HepG2 (cell line): ENCODE measurements around the gene PHB1. TPM values are rescaled to one million over a fixed set of nuclear protein-coding genes. Genes with fewer than 3 reads are reported as not detected.

Source experiments
- ATRX ChIP-seq: sonication (generic); formaldehyde crosslinking; IDR thresholded peaks from 2 replicates; pipeline ENCODE4 v1.4.0; 2020; ENCODE audit warnings: missing genetic modification reagents, borderline replicate concordance
- CCDC6 ChIP-seq: sonication (generic); formaldehyde crosslinking; IDR thresholded peaks from 2 replicates; pipeline ENCODE4 v1.8.1; 2022; ENCODE audit warnings: mild to moderate bottlenecking, missing genetic modification reagents, moderate library complexity
- DNMT1 ChIP-seq: sonication (generic); formaldehyde crosslinking; IDR thresholded peaks from 2 replicates; pipeline ENCODE4 v1.5.1; 2020; ENCODE audit warnings: mild to moderate bottlenecking, missing genetic modification reagents
- FOXJ3 ChIP-seq: sonication (generic); formaldehyde crosslinking; IDR thresholded peaks from 2 replicates; pipeline ENCODE4 v1.4.0; 2020; ENCODE audit warnings: missing genetic modification reagents, mild to moderate bottlenecking, borderline replicate concordance
- HNRNPLL ChIP-seq: fragments of 200-400 bp; formaldehyde crosslinking; IDR thresholded peaks from 2 replicates; pipeline ENCODE4 v1.6.1; 2017; ENCODE audit warnings: mild to moderate bottlenecking, low read depth, low read length; ENCODE audit not compliant: poor library complexity, severe bottlenecking
- IRX3 ChIP-seq: sonication (generic); formaldehyde crosslinking; IDR thresholded peaks from 2 replicates; pipeline ENCODE4 v1.8.1; 2023; ENCODE audit warnings: mild to moderate bottlenecking, low read depth, missing genetic modification reagents, borderline replicate concordance
- RBFOX2 ChIP-seq: fragments of 200-400 bp; formaldehyde crosslinking; IDR thresholded peaks from 2 replicates; pipeline ENCODE4 v1.6.1; 2017; ENCODE audit warnings: low read depth, mild to moderate bottlenecking, low read length
- TAF15 ChIP-seq: fragments of 200-400 bp; formaldehyde crosslinking; IDR thresholded peaks from one replicate; pipeline ENCODE4 v1.6.1; 2018; ENCODE audit warnings: mild to moderate bottlenecking, low read depth, low read length; ENCODE audit not compliant: poor library complexity, severe bottlenecking
- TOPORS ChIP-seq: sonication (generic); formaldehyde crosslinking; IDR thresholded peaks from 2 replicates; pipeline ENCODE4 v1.8.0; 2023; ENCODE audit warnings: mild to moderate bottlenecking, missing genetic modification reagents
- U2AF2 ChIP-seq: fragments of 200-400 bp; formaldehyde crosslinking; IDR thresholded peaks from 2 replicates; pipeline ENCODE4 v1.6.1; 2017; ENCODE audit warnings: low read depth, mild to moderate bottlenecking, low read length
- YY1 ChIP-seq: IDR thresholded peaks from 2 replicates; pipeline ENCODE4 v1.6.1; 2011; ENCODE audit warnings: low read length, low read depth, moderate library complexity, mild to moderate bottlenecking; ENCODE audit not compliant: insufficient read depth, insufficient replicate concordance
- ZBTB38 ChIP-seq: sonication (generic); formaldehyde crosslinking; IDR thresholded peaks from 2 replicates; pipeline ENCODE4 v1.5.1; 2020; ENCODE audit warnings: mild to moderate bottlenecking, missing genetic modification reagents
- ZBTB7B ChIP-seq: sonication (generic); formaldehyde crosslinking; IDR thresholded peaks from 2 replicates; pipeline ENCODE4 v1.4.0; 2020; ENCODE audit warnings: missing genetic modification reagents
- ZKSCAN1 ChIP-seq: fragments of 150-350 bp; IDR thresholded peaks from 2 replicates; pipeline ENCODE4 v1.6.1; 2014; ENCODE audit warnings: low read length
- ZNF205 ChIP-seq: IDR thresholded peaks from 2 replicates; pipeline ENCODE4 v1.6.1; 2018; ENCODE audit warnings: missing biosample characterization, missing genetic modification reagents
- ZNF598 ChIP-seq: sonication (generic); formaldehyde crosslinking; IDR thresholded peaks from 2 replicates; pipeline ENCODE4 v1.5.1; 2020; ENCODE audit warnings: mild to moderate bottlenecking, missing genetic modification reagents, borderline replicate concordance
- ZNF616 ChIP-seq: sonication (generic); formaldehyde crosslinking; IDR thresholded peaks from 2 replicates; pipeline ENCODE4 v1.5.0; 2020; ENCODE audit warnings: low read depth, mild to moderate bottlenecking, missing genetic modification reagents
- ZNF703 ChIP-seq: sonication (generic); formaldehyde crosslinking; IDR thresholded peaks from 2 replicates; pipeline ENCODE4 v1.5.1; 2020; ENCODE audit warnings: missing genetic modification reagents, mild to moderate bottlenecking, moderate library complexity, borderline replicate concordance
- ZSCAN25 ChIP-seq: sonication (generic); formaldehyde crosslinking; IDR thresholded peaks from 2 replicates; pipeline ENCODE4 v1.8.0; 2022; ENCODE audit warnings: mild to moderate bottlenecking, missing genetic modification reagents
- ZSCAN29 ChIP-seq: sonication (generic); formaldehyde crosslinking; conservative IDR thresholded peaks from 2 replicates; pipeline ENCODE4 v1.4.0; 2020; ENCODE audit warnings: mild to moderate bottlenecking, missing genetic modification reagents
- polyA plus RNA-seq, 8 experiments: library from polyadenylated mRNA; depleted of rRNA in 3 of 8; stranded (reverse) in 7 of 8; unstranded in 1 of 8; fragments of >200 nt; fragmentation: Illumina TruSeq in 4 of 8; extraction: Trizol in 4 of 8; gene quantifications; 2 replicates each; pipeline versions ENCODE4 v1.2.1 to v1.2.3, GENCODE V29; 2011 to 2016; ENCODE audit warnings: low read depth in 4 of 8, missing spikeins in 1 of 8, mixed read lengths in 1 of 8; ENCODE audit not compliant: insufficient read depth in 1 of 8
- total RNA-seq, 5 experiments: library from RNA; depleted of rRNA; stranded (reverse); fragments of >200 nt; fragmentation: Illumina TruSeq; extraction: Trizol; gene quantifications; 2 replicates each; pipeline ENCODE4 v1.2.3, GENCODE V29; 2016; ENCODE audit warnings: low read depth in 1 of 5
- TF ChIP-seq, protein P1 (sequence below): sonication (generic); formaldehyde crosslinking; IDR thresholded peaks from 2 replicates; pipeline ENCODE4 v1.5.1; 2020; ENCODE audit warnings: mild to moderate bottlenecking, missing genetic modification reagents, borderline replicate concordance
- TF ChIP-seq, protein P2 (sequence below): sonication (generic); formaldehyde crosslinking; IDR thresholded peaks from 2 replicates; pipeline ENCODE4 v1.4.0; 2020; ENCODE audit warnings: mild to moderate bottlenecking, missing genetic modification reagents
- TF ChIP-seq, protein P3 (sequence below): sonication (generic); formaldehyde crosslinking; IDR thresholded peaks from 2 replicates; pipeline ENCODE4 v1.5.1; 2020; ENCODE audit warnings: mild to moderate bottlenecking, missing genetic modification reagents, moderate library complexity

The PHB1 gene
- total and polyA plus RNA-seq, 2 of the 13 experiments (the other 11 are each of a cell fraction or from before 2014, with no cell fraction given): 515 to 688 TPM

DNA sequence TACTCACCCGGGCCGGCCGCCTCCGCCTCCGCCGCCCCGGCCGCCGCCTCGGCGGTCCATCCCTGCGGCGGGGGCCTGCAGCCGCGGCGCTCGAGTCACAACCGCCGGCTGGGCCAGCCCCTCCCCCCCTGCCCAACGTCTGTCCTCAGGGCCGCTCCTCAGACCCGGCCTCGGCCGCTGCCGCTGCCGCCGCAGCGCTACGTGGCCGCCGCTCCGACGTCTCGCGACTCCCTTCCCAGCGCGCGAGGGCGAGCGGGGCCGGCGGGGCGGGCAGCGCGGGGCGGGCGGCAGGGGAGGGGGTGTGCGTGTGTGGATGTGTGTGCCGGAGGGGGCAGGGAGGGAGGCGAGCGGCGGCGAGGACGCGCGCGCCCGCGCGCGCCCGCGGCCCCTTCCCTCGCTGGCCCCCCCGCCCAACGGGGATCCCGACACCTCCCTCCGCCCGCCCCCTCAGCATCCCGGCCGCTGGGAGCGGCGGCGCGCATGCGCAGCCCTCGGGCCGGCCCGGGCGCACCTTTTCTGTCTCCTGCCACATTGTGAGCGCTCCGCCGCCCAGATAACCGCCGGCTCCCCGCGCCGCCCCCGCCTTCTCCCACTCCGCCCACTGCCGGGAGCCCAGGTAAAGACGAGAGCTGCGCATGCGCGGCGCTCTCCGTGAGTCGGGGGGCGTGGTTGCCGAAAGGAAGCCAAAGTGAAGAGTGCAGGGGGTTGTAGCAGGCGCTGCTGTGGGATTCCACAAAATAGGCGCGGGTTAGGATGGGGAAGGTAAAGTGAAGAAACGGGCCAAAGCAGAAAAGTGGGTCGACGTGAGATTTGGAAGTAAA is 52.6 kb downstream of the PHB1 start, which contains the start of gene ZNF652 (continued):
- no peak for TF ChIP-seq ZNF616 (CRISPR knock-in tag)
- TF ChIP-seq, protein P1, sequence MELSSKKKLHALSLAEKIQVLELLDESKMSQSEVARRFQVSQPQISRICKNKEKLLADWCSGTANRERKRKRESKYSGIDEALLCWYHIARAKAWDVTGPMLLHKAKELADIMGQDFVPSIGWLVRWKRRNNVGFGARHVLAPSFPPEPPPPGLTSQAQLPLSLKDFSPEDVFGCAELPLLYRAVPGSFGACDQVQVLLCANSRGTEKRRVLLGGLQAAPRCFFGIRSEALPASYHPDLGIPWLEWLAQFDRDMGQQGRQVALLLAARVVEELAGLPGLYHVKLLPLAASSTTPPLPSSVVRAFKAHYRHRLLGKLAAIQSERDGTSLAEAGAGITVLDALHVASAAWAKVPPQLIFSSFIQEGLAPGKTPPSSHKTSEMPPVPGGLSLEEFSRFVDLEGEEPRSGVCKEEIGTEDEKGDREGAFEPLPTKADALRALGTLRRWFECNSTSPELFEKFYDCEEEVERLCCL (CRISPR knock-in tag): no peak
- TF ChIP-seq ZNF703 (CRISPR knock-in tag): no peak
- TF ChIP-seq, protein P2, sequence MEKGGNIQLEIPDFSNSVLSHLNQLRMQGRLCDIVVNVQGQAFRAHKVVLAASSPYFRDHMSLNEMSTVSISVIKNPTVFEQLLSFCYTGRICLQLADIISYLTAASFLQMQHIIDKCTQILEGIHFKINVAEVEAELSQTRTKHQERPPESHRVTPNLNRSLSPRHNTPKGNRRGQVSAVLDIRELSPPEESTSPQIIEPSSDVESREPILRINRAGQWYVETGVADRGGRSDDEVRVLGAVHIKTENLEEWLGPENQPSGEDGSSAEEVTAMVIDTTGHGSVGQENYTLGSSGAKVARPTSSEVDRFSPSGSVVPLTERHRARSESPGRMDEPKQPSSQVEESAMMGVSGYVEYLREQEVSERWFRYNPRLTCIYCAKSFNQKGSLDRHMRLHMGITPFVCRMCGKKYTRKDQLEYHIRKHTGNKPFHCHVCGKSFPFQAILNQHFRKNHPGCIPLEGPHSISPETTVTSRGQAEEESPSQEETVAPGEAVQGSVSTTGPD (CRISPR knock-in tag): no peak
- no peak for TF ChIP-seq TOPORS
- no peak for TF ChIP-seq FOXJ3 (CRISPR knock-in tag)
- peak; percentile 42; the same call in 1 of the 2 replicates for TF ChIP-seq DNMT1 (CRISPR knock-in tag)
- TF ChIP-seq YY1: peak; percentile 58
- no peak for TF ChIP-seq CCDC6
- no peak; the same call in 1 of the 2 replicates for TF ChIP-seq IRX3
- TF ChIP-seq, protein P3, sequence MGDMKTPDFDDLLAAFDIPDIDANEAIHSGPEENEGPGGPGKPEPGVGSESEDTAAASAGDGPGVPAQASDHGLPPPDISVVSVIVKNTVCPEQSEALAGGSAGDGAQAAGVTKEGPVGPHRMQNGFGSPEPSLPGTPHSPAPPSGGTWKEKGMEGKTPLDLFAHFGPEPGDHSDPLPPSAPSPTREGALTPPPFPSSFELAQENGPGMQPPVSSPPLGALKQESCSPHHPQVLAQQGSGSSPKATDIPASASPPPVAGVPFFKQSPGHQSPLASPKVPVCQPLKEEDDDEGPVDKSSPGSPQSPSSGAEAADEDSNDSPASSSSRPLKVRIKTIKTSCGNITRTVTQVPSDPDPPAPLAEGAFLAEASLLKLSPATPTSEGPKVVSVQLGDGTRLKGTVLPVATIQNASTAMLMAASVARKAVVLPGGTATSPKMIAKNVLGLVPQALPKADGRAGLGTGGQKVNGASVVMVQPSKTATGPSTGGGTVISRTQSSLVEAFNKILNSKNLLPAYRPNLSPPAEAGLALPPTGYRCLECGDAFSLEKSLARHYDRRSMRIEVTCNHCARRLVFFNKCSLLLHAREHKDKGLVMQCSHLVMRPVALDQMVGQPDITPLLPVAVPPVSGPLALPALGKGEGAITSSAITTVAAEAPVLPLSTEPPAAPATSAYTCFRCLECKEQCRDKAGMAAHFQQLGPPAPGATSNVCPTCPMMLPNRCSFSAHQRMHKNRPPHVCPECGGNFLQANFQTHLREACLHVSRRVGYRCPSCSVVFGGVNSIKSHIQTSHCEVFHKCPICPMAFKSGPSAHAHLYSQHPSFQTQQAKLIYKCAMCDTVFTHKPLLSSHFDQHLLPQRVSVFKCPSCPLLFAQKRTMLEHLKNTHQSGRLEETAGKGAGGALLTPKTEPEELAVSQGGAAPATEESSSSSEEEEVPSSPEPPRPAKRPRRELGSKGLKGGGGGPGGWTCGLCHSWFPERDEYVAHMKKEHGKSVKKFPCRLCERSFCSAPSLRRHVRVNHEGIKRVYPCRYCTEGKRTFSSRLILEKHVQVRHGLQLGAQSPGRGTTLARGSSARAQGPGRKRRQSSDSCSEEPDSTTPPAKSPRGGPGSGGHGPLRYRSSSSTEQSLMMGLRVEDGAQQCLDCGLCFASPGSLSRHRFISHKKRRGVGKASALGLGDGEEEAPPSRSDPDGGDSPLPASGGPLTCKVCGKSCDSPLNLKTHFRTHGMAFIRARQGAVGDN (CRISPR knock-in tag): peak; percentile 80
- peak; percentile 100 for TF ChIP-seq ZNF205 (CRISPR knock-in tag)
- TF ChIP-seq ZNF598: peak; percentile 79; the same call in 1 of the 2 replicates
- no peak for TF ChIP-seq ATRX
- peak; percentile 74 for TF ChIP-seq RBFOX2
- 0 out of 2 replicates have a peak, but pooled peaks have one; percentile 34 for TF ChIP-seq ZBTB38 (CRISPR knock-in tag)
- TF ChIP-seq ZSCAN25 (CRISPR knock-in tag): no peak
- no peak for TF ChIP-seq ZSCAN29 (CRISPR knock-in tag)
- peak; percentile 77 for TF ChIP-seq HNRNPLL
- TF ChIP-seq U2AF2: no peak
- TF ChIP-seq ZKSCAN1: no peak
- TF ChIP-seq ZBTB7B (CRISPR knock-in tag): peak; percentile 71
- peak; percentile 49 for TF ChIP-seq TAF15
